HL-60 (cell line): ENCODE results near the gene MAP3K2.

Experiments
- DNase-seq, 2 experiments: peaks; one replicate each; pipeline ENCODE4 v3.0.0-alpha.2; 2010 to 2020; ENCODE audit warnings: low read depth in 1 of 2, low spot score in 1 of 2
- H3K27ac ChIP-seq: fragments of 250-450 bp; sonication (Bioruptor Pico); replicated peaks from 2 replicates; pipeline ENCODE4 v1.5.1; 2020; ENCODE audit warnings: mild to moderate bottlenecking, moderate library complexity
- H3K27me3 ChIP-seq: fragments of 250-450 bp; sonication (Bioruptor Pico); 2 replicates; pipeline ENCODE4 v1.5.1; 2021; ENCODE audit warnings: mild to moderate bottlenecking, moderate library complexity; ENCODE audit not compliant: insufficient read depth, poor library complexity, severe bottlenecking
- H3K4me3 ChIP-seq: replicated peaks from 2 replicates; pipeline ENCODE4 v1.5.1; 2011; ENCODE audit warnings: mild to moderate bottlenecking, control low read depth, low read length; ENCODE audit not compliant: insufficient read depth
- CTCF ChIP-seq: IDR thresholded peaks from one replicate; pipeline ENCODE4 v1.5.1; 2011; ENCODE audit warnings: low read length, control low read depth, inconsistent platforms; ENCODE audit not compliant: insufficient read depth
- GABPA ChIP-seq: IDR thresholded peaks from 2 replicates; pipeline ENCODE4 v1.6.1; 2012; ENCODE audit warnings: low read depth
- POLR2AphosphoS5 ChIP-seq: IDR thresholded peaks from 2 replicates; pipeline ENCODE4 v1.6.1; 2012; ENCODE audit warnings: low read depth
- SPI1 ChIP-seq: IDR thresholded peaks from 2 replicates; pipeline ENCODE4 v1.6.1; 2012; ENCODE audit warnings: low read depth, mild to moderate bottlenecking, borderline replicate concordance
- TF ChIP-seq, protein P1 (sequence below): IDR thresholded peaks from 2 replicates; pipeline ENCODE4 v1.6.1; 2012; ENCODE audit warnings: low read depth; ENCODE audit not compliant: insufficient replicate concordance

Gene MAP3K2

DNA sequence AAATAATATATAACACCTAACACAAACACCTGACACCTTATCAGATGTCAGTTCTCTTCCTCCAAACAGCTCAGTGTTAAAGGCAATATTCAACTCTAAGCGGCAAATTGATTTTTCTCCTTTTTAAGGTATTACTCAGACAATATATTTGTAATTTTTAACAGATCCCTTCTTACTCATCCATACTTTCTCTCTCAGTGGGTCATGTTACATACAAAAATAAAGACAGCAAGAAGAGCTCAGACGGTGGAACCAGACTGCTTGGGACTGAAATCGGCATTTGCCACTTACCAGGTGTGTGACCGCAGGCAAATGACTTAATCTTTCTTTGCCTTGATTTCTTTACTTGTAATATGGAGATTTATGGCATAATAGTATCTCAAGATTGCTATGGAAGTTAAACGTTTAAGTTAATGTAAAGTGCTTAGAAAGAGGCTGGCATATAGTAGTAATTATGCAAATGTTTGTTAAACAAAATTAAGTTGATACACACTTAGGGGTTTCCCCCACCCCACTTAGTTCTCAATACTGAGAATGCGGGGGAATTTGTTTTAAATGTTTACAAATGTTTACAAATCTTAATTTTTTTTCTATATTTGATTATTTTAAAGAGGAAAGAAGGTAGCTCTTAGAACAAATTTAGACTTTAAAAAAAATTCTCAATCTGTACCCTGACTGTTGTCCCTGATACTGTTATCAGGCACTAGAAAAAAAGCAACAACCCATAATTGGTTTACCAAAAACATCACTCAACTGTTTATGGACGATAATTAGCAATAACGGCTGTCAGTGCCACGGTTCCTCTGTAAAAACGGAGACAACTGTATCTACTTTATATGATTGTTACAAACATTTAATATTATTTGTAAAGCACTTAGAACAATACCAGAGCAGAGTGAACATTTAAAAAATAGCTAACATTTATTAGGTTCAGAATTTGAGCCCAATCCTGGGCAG lies 25.6 kb downstream of the MAP3K2 start:
- Histone ChIP-seq H3K27me3 (no peaks in the 10 kb centered on the region), H3K27ac (no peak overlapping the region), H3K4me3 (no peak overlapping the region)
- TF ChIP-seq GABPA (no peak), SPI1 (no peak), CTCF (no peak), POLR2AphosphoS5 (no peak)
- TF ChIP-seq, protein P1, sequence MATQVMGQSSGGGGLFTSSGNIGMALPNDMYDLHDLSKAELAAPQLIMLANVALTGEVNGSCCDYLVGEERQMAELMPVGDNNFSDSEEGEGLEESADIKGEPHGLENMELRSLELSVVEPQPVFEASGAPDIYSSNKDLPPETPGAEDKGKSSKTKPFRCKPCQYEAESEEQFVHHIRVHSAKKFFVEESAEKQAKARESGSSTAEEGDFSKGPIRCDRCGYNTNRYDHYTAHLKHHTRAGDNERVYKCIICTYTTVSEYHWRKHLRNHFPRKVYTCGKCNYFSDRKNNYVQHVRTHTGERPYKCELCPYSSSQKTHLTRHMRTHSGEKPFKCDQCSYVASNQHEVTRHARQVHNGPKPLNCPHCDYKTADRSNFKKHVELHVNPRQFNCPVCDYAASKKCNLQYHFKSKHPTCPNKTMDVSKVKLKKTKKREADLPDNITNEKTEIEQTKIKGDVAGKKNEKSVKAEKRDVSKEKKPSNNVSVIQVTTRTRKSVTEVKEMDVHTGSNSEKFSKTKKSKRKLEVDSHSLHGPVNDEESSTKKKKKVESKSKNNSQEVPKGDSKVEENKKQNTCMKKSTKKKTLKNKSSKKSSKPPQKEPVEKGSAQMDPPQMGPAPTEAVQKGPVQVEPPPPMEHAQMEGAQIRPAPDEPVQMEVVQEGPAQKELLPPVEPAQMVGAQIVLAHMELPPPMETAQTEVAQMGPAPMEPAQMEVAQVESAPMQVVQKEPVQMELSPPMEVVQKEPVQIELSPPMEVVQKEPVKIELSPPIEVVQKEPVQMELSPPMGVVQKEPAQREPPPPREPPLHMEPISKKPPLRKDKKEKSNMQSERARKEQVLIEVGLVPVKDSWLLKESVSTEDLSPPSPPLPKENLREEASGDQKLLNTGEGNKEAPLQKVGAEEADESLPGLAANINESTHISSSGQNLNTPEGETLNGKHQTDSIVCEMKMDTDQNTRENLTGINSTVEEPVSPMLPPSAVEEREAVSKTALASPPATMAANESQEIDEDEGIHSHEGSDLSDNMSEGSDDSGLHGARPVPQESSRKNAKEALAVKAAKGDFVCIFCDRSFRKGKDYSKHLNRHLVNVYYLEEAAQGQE: no peak
- no peak for DNase-seq

- TF ChIP-seq, protein P1: no peak
- TF ChIP-seq CTCF (no peak), POLR2AphosphoS5 (no peak), GABPA (no peak), SPI1 (no peak)
Measured at GRCh38 chr2:127360242-127360641, 27.5 kb downstream of the MAP3K2 start.

DNA sequence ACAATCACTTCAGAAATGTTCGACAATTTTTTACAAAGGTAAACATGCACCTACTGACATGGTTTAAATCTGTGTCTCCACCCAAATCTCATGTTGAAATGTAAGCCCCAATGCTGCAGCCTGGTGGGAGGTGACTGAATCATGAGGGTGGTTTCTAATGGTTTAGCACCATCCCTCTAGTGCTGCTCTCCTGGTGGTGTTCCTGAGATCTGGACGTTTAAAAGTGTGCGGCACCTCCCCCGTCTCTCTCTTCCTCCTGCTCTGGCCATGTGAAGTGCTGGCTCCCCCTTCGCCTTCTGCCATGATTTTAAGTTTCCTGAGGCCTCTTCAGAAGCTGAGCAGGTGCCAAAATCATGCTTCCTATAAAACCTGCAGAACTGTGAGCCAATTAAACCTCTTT lies 28.3 kb downstream of the MAP3K2 start:
- Histone ChIP-seq H3K4me3 (no peak overlapping the region), H3K27me3 (no peaks in the 10 kb centered on the region), H3K27ac (no peak overlapping the region)
- no peak for TF ChIP-seq POLR2AphosphoS5
- TF ChIP-seq, protein P1: no peak
- no peak for TF ChIP-seq SPI1
- no peak for TF ChIP-seq CTCF
- TF ChIP-seq GABPA: no peak
- no peak for DNase-seq

More at GRCh38 chr2:127360242-127360641, 27.5 kb downstream of the MAP3K2 start:
- H3K27ac ChIP-seq: no peak overlapping the region
- H3K4me3 ChIP-seq: no peak overlapping the region
- no peaks in the 10 kb centered on the region for H3K27me3 ChIP-seq
- DNase-seq: no peak
